Articular chondrocyte of knee joint (primary cell): ENCODE measurements around the gene PARS2. TPM values are rescaled to one million over a fixed set of nuclear protein-coding genes. Genes with fewer than 3 reads are reported as not detected.

Experiments used
- total RNA-seq: library from RNA; depleted of rRNA; stranded (reverse); fragments of >200 nt; gene quantifications from 2 replicates; pipeline ENCODE4 v1.2.3, GENCODE V29; 2012

Gene PARS2
- total RNA-seq = 4.3 and 5.7 TPM in 2 replicates

DNA sequence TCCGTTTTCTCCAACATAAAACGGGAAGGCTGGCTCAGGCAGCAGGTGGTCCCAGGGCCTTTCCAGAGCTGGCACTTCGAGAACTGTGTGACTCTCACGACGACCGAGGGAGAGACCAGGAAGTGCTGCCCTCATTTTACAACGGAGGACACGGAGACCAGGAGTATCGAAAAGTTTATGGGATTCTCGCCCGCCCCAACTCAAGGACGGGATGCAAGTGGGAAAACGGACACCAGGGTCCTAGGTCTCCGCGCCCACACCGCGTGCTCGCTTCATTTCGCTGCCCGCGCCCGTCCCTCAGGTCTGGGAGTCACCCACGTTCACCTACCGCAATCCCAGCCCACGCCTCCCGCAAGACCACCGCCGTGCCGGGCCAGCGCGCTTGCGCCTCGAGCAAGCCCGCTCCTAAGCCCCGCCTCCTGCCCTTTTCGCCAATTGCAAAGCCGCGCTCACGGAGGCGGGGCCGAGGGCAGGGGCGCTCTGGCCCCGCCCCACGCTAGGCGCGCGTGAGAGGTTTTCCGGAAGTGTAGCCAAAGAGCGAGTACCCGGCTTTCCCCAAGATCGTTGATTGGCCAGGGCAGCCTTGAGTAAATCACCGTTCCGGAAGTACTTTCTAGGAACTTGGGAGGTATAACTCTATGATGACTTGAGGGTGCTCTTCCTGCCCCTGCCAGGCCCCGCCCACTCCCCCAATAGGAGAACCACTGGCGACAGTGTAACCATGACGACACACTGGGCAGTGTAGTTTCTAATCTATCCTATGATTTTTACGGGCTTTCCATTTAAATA is at the start of gene PARS2:
TSS of gene PARS2 (minus strand) at position 391 of the 789 bp plus-strand sequence. CDS start 5,362 bp downstream, outside the sequence.

DNA sequence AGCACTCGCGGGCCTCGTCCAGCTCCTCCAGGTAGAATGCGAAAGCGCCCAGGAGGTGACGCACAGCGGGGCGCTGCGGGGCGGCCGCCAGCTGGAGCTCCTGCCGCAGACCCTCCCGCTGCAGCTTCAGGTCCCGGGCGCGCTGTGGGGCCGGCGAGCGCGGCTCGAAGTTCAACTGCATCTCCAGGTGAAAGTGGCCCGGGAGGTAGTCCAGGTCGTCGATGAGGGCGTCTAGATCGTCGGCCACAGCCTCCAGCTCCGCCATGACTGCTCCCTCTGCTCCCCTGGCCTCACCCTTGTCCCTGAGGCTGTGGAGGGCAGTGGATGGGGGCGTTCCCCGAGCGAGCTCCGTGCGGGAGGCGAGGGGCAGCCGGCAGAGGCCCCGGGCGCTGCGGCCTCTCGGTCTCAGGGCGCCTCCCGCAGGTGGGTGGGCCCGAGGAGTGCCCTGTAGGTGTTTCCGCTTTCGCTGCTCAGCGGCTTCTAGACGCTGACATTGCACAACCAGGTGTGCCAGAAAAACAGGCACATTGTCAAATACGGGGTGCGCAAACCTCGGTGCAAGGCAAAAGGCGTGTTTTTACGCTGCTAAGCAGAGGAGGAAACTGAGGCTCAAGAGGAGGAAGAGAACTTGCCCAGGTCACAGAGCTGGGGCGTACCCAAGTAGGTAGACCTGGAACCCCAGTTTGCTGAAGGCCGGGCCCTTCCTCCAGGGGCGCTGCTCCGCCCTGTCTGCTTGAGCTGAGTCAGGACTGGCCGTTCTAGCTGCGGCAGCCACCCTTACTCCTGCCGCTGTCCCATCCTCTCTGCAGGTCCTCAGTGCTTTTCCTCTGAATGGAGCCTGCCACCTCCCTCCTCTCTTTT is 36.8 kb upstream of the PARS2 start, which contains the start of gene TTC22:
TSS of gene TTC22 (minus strand) at position 425 of the 861 bp plus-strand sequence. CDS start at position 265, 160 bp downstream.

DNA sequence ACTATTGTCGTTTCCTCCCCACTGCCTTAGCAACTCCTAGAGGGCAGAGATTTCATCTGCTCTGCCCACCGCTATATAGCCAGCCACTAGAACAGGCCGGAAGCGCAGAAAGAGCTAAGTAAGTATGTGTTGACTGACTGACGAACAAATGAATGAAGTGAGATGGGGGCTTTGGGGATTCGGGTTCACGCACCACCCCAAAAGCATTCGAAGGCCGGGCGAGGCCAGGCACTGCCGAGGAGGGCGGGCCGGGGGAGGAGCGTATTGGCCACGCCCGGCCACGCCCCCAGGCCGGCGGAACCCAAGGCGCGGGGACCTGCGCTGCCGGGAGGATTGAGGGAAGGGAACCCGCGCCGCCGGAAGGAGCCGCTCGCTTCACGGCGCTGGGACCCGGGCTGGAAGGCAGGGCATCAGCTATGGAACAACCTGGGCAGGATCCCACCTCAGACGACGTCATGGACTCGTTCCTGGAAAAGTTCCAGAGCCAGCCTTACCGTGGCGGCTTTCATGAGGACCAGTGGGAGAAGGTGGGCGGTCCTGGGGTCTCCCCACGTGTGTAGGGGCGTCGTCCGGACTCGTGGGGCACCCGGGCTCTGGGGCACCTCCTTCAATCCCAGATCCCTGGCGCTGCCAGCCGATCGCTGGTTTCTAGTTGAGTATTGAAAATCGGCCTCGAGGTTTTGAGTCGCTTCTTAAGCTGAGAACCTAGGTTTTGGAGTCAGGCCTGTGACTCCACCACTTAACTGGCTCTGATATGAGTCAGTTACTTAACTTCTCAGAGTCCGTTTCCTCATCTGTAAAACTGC is 48.6 kb downstream of the PARS2 start, which contains the start of gene TTC4:
TSS of gene TTC4 (plus strand) at position 369 of the 806 bp plus-strand sequence. CDS start at position 417, 48 bp downstream.

Other genes starting within 250 kb of the PARS2 start
- 5.1 and 8.2 TPM in 2 replicates for gene ACOT11, start 216.3 kb downstream of the PARS2 start, total RNA-seq
- gene FAM151A, start 141.0 kb downstream of the PARS2 start, total RNA-seq = not detected in 2 replicates
- 1.3 and 2.5 TPM in 2 replicates for gene MROH7, start 122.7 kb downstream of the PARS2 start, total RNA-seq
- gene TTC4, start 48.7 kb downstream of the PARS2 start, total RNA-seq = 36.8 and 37.6 TPM in 2 replicates
- gene TTC22, start 36.8 kb upstream of the PARS2 start, total RNA-seq = under 0.01 TPM in 1 of 2 replicates, not detected in the other
- 137 and 154 TPM in 2 replicates for gene DHCR24, start 122.7 kb upstream of the PARS2 start, total RNA-seq
- gene TMEM61, start 216.1 kb upstream of the PARS2 start, total RNA-seq = 0.11 TPM in 1 of 2 replicates, not detected in the other
- not detected in 2 replicates for gene BSND, start 234.4 kb upstream of the PARS2 start, total RNA-seq